NCI-H2081 treated with DMSO at 0.1 percent for 48 hours (cell line): ENCODE results near the gene AIFM3.
"Not testable (repeated sequence)": the region's sequence is repeated elsewhere in the genome, so short reads cannot be mapped to it uniquely, and the experiment has no call there.

Experiments
- DNase-seq: peaks from one replicate; lab custom pipeline; 2025; lab: John Stamatoyannopoulos, UW

Gene AIFM3

DNA sequence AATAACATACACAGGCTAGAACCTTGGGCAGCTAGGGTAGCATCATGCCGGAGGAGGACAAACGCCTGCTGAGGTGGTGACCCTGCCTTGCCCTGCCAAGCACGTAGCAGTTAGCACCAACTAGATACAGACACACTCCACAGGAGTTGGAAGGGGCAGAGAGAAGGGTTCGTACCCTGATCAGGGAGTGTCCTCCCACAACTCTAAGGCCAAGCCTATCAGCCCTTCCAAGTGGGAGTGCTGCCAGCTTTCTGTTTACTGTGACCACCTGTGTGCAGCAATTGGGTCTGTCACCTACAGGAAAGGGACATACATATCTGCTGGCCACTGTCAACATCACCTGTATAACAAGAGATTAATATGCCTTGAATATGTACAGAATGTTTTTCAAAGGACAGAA is 36.7 kb downstream of the AIFM3 start:
- peak; percentile 0 for DNase-seq

DNA sequence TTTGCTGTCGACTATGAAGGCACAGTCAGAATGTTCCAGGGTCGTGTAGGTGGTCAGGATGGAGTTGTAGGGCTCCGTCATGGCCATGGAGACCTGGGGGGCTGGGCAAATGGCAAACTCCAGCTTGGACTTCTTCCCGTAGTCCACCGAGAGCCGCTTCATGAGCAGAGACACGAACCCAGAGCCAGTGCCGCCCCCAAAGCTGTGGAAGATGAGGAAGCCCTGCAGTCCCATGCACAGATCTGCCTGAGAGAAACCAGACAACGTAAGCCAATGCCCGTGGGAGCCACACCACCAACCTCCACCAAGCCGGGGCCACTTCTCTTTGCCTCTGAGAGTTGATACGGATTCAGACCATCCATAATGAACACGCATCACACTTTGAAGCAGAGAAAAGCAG is 42.2 kb downstream of the AIFM3 start:
- DNase-seq = not testable (repeated sequence)

DNA sequence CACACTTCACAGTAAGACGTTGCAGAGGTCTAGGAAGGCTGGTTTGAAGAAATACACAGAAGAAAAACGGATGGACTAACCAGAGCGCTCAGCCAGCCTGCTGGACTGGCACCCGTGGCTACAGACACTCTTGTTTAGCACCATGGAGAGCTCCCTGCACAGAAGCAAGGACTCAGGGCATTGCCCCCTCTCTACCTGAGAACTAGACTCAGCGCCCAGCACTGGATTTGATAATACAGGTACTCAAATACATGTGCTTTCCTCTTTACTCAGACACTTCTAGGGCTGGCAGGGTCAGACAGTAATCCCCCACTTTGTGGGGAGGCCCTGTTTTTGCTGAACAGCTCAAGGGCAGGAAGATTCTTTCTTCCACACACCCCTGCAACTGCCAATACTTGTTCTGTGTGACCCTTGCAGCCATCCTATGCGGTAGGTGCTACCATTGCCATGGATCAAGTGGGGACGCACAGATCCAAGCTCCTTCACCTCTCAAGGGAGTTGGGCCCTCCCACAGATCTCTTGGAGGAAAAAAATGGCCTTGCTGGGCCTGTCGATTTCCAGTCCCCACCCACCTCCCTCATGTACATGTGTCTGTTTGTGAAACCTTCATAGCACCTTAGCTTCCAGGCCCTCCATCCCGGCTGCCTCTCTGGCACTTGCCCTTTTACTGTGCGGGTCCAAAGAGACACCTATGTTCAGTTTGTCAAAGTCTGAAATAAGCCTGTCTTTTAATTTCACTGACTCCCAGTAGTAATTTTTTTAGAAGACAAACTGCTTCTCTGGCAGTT is 42.8 kb downstream of the AIFM3 start:
- DNase-seq = no peak

DNA sequence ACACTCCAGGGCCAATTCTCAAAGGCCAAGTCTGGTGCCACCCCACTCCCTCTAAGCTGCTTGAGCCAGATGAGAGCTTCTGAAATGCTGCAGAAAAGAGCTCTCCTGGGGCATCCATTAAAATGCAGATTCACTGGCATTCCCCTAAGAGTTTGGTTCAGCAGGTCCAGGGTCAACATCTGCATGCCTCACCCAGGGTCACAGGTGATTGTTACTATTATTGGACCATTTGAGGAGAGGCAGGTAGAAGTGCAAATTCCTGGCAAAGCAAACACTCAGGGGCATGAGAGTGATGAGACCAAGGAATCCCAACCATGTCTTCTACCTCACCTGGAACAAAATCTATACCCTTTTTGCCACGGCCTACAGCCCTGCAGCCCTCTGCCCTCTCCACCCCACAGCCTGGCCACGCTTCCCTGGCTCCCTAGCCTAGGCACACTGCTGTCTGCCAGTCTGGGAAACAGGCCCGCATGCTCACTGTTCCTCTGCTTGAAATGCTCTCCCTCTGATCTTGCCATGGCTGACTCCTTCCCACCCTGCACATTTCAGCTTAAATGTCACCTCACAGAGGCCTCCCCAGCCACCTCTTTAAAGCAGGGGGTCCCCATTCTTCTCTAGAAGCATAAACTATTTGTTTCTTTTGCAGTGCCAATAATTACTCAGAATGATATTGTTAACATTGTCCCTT is 43.5 kb downstream of the AIFM3 start:
- DNase-seq = no peak

DNA sequence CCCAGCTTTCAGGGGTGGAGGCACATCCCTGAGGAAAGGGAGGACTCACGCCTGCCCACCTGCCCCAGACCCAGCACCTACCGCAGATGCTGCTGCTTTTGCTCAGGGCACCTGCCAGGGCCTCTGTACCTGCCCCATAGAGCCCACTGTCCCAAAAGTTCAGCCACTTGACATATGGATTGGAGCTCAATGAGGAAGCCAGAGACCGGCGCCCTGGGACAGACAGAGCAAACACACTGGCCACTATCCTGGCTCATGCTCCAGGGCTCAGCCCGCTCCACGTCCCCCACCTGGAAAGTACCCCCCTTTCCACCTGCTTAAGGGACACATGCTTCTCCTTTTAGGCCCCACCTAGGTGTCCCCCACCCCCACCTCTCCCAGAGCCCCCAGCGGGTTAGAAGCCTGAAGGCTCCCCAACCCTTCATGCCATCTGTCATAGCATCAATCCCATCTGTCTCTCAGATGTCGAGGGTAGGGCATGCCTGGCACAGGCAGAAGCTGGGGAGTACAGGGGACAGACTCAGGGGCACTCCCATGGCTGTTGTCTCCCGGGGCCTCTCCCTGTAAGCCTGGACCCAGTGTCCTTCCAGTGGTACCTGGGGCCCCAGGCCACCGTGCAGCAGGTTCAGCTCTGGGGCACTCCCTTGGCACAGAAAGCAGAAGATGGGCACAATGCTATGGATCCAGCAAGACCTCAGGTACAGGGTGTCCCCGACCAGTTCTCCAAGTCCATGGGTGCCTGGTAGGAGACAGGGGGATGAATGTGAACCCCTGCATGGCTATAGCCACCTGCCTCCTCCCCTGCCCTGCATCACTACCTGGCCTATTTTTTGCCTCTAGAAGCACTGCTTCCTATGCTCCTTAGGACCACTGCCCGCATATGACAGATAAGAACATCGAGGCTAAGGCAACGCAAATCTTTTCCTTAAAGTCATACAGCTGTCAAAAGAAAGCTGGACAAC is 45.7 kb downstream of the AIFM3 start:
- no peak for DNase-seq

DNA sequence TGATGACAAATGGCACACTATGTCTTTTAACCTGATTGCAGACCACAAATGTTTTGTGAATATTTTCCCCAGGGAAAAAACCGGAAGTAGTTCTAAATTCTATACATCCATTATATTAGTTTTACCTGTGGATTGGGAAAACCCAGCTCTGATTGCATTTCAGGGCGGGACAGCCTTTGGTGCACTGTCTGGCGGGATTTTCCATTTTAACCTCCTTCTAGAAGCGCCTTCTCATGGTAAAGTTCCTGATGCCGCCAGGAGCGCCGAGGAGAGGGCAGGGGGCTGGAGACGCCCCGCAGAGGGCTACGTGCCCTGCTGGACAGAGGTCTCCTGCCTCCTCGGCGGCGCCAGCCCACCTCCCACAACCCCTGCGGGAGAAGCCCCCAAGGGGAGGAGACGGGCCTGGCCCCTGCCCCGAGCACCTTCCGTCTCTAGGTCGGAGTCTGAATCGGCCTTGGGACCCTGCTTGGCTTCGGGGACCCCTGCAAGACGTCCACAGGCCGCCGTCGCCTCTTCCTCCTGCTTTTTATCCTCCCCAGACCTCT is 46.7 kb downstream of the AIFM3 start:
- no peak for DNase-seq

DNA sequence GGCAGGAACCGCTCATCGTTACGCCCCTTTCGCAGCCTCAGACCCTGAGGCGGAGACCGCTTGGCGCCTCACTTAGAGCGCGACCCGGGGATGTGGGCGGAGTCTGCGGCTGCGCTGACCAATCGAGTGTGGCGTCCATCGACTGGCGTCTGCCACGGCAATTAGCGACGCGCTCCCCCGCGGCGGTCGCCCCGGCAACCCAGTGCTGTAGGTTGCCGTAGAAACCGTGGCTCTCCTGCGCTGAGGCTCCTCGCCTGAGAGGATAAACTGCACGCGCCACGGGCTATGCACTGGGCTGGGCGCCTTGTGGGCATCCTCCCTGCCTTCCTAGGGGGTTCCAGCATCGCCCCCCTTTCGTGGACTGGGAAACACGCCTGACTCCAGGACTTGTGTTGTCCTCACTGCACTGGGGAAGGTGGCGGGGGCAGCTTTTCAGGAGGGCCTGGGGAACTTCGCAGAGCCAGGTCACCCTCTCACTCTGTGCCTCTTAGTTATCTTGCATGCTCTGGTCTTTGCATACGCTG is 47.2 kb downstream of the AIFM3 start:
- DNase-seq = peak; percentile 52

DNA sequence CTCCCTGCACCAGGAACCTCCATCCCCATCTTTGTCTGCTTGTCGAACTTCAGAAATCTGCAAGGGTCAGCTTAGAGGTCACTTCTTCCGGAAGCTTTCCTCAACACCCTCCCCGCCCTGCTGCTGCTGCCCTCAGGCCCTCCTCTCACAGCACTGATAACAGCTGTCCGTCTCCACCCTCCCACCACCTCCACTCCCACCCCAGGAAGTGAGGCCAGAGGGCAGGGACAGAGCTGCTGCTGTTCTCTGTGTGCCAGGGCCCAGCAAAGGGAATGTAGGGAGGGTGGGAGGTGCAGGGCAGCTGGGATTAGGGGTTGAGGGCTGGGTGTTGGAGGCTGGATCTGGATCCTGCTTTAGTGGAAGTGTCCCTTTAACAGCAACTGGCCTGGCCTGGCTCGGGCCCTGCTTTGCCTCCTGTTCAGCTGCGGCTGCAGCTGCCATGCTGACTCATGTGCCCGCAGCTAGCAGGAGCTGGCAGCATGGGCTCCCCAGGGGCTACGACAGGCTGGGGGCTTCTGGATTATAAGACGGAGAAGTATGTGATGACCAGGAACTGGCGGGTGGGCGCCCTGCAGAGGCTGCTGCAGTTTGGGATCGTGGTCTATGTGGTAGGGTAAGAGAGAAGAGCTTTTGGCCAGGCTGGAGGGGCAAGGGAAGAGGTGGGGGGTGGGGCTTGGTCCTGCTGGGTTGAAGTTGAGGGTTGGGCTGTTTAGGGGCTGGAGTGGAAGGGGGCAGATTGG is 47.8 kb downstream of the AIFM3 start, which contains the start of gene P2RX6:
P2RX6 (plus strand) TSS at position 440 of the 740 bp plus-strand sequence; CDS start at position 450, 10 bp downstream.
- no peak for DNase-seq

DNA sequence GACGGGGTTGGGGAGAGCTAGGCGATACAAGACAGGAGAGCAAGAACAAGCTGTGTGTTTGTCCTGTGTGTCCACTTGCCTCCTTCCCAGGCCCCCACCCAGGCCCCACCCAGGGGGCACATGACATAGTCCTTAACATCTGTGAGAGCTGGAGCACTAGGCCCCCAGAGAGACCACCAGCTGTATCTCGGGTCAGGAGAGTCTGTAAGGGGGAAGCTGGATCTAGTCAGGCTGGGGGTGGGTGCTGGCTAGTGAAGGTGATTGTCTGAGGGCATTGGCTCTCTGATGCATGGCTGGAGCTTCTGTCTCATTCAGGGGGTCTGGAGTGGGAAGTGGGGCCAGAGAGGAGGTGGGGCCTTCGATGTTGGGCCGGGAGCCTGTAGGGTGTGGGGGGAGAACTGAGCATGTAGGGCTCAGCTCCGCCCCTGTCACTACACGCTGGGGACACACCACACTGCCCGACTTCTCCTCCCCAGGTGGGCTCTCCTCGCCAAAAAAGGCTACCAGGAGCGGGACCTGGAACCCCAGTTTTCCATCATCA is 48.5 kb downstream of the AIFM3 start:
- no peak for DNase-seq

DNA sequence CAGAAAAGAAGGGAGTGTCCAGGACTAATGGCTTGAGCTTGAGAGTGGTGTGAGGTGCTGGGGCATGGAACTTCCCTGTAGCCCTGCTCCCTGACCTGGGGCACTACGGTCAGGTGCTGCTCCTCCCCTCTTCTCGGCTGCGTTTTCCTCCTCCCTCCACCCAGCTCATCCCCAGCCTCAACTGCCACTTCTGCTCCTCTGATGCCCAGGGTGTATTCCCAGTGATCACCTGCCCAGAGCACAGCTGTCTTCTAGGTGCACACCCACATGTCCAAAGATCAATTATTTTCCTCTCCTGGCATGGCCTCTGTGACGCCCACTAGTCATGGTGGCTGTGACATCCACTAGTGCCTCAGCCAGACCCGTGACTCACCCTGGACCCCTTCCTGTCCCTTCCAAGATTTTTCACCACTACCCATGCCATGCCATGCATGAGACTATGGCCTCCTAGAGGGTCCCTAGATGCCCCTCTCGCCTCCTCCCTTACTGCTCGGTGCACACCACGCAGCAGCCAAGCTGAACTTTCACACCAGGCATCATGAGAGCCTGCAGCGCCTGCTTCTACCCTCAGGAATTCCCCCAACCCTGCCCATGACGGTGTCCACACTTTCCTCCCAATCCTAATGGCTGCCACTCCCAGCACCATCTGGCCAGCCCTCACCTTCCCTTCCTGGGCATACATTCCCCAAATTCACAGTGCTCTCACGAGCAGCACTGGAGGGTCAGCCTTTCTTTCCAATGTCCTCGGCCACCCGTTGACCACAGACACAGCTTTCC is 49.8 kb downstream of the AIFM3 start:
- DNase-seq = no peak

DNA sequence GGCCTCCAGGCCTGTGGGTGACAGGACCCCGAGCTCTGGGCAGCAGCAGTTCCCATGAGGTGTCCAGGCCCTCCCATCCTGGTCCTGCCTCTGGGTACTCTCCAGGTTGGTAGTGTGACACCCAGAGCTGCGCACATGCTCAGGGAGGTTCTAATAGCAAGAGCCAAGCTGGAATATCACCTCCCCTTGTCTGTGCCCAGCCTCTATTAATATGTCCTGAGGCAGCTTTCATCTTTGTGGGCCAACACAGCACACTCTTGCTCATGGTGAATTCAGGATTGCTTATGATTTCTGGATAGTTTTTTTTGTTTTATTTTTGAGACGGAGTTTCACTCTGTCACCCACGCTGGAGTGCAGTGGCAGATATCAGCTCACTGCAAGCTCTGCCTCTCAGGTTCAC is 51.3 kb downstream of the AIFM3 start:
- DNase-seq = no peak

DNA sequence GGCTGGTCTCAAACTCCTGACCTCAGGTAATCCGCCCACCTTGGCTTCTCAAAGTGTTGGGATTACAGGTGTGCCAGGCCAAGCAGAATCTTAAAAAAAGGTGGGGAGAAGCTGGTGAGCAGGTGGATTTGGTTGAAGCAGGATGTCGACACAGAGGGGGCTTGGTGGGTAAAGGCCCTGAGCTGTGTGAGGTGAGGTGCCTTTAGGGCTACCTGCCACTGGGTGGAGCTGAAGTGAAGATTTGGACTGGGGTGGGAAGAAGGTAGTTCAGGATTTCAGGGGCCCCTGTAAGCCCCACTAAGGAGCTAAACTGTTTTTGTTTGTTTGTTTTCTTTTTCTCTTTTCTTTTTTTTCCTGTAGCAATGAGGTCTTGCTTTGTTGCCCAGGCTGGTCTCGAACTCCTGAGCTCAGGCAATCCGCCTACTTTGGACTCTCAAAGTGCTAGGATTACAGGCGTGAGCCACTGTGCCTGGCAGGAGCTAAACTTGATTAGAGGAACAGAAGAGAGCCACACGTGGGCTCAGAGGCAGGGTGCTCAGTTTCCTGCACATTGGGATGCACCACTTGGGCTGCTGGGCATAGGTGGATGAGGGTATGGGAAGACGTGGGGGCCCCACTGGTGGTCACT is 53.9 kb downstream of the AIFM3 start:
- DNase-seq = no peak

DNA sequence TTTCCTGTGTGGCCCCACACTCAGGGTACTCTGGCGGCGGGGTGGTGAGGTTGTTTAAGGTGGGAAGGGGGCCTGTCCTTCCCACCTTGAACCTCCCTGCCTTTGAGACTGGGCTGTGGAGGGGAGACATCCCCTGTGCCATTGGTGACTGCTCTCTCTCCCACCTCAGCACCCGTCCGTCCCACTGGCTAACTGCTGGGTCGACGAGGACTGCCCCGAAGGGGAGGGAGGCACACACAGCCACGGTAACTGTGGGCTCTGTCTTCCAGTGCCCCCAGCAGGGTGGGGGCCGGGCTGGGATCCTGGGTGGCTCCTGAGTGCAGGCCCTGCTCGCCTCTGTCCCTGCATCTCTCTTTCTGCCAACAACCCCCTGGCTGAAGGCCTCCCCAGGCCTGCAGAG is 55.5 kb downstream of the AIFM3 start:
- DNase-seq = no peak

DNA sequence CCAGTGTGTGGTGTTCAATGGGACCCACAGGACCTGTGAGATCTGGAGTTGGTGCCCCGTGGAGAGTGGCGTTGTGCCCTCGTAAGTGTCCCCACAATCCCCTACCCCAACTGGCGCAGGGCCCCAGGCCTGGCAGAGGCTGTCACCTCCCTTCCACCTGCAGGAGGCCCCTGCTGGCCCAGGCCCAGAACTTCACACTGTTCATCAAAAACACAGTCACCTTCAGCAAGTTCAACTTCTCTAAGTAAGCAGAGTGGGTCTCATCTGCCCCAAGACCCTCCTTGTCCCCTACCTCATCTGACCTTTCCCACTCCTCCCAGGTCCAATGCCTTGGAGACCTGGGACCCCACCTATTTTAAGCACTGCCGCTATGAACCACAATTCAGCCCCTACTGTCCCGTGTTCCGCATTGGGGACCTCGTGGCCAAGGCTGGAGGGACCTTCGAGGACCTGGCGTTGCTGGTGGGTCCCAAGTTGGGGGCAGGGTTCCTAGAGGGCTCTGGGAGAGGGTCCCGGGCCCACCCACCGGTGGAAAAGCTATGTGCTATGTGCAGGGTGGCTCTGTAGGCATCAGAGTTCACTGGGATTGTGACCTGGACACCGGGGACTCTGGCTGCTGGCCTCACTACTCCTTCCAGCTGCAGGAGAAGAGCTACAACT is 56.0 kb downstream of the AIFM3 start:
- DNase-seq = no peak

DNA sequence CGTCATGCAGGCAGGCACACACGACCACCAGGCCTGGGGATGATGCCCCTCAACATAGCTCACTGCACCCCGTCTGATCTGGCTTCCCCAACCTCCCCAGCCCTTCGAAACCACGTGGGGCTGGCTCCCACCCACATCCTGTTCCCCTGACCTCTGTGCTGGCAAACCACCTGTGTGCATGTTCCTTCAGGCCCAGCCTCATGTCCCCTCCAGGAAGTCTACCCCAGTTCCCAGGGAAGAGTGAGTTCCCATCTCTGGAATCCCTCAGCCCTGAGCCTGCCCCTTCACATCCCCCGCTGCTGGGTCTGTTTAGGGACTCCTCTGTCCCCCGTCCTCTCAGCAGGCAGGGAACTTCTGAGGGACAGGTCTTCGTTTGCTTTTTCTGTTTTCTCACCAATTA is 58.2 kb downstream of the AIFM3 start:
- no peak for DNase-seq

DNA sequence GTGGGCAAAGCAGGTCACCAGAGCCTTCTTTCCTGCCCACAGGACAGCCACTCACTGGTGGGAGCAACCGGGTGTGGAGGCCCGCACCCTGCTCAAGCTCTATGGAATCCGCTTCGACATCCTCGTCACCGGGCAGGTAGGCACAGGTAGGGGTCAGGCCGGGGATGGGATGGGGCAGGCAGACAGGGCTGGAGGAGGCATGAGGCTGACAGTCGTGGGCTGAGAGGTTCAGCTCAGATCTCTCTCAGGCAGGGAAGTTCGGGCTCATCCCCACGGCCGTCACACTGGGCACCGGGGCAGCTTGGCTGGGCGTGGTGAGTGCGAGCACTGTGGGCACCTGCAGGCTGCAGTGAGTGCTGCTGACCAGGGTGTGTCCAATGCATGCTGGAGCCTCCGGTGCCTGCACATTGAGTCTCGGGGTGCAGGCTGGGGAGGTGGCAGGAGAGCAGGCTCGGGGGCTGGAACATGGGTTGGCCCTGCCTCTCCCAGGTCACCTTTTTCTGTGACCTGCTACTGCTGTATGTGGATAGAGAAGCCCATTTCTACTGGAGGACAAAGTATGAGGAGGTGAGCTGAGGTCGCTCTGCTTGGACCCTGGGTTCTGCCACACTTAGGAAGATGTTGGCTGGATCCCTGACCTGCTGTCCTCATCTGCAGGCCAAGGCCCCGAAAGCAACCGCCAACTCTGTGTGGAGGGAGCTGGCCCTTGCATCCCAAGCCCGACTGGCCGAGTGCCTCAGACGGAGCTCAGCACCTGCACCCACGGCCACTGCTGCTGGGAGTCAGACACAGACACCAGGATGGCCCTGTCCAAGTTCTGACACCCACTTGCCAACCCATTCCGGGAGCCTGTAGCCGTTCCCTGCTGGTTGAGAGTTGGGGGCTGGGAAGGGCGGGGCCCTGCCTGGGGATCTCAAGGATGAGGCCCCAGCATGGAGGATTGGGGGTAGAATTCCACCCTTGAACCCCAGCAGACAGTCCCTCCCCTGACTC is 59.0 kb downstream of the AIFM3 start:
- no peak for DNase-seq

DNA sequence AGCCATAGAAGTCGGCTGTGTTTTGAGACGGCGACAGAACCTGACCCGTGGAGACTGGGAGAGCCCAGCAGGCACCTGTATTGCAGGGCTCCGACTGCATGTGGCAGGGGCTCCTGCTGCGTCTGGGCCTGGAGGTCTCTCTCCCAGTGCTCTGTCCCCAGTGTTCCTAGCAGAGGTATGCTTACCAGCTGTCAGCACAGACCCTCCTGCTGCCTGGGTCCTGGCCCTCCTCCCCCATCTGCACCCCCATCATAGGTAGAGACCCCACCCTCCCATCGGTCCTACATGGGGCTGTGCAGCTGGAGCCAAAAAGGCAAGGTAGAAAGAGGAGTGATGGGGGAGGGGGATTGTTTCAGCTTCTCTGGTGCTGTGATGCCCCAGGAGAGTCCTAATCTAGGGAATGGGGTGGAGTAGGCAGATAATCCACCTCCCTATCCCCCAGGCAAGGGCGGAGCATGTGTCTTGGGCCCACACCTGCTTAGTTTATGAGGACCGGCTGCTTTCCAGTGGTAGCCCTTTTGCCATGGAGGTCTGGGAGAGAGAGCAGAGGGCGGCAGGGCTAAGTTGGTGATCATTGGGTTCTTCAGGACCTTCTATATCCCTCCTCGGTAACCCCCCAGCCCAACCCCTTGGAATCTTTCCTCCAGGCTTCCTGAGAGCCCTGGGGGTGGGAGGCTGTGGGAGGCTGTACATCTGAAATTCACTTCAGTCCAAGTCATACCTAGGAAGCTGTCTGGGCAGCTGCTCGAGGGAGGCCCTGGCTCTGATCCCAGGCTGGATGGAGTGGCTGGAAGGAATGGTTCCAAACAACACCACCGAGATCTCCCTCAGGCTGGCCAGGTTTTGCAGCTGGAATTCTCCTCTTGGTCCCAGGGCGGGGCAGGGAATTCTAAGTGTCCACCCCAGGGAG is 60.0 kb downstream of the AIFM3 start:
- DNase-seq = no peak
